ENCODE data around the gene RPA1. TPM values are rescaled to one million over a fixed set of nuclear protein-coding genes. Genes with fewer than 3 reads are reported as not detected.

Gene RPA1
- total RNA-seq, 2 donors from 2014 or later: 15.4 to 40.0 TPM

DNA sequence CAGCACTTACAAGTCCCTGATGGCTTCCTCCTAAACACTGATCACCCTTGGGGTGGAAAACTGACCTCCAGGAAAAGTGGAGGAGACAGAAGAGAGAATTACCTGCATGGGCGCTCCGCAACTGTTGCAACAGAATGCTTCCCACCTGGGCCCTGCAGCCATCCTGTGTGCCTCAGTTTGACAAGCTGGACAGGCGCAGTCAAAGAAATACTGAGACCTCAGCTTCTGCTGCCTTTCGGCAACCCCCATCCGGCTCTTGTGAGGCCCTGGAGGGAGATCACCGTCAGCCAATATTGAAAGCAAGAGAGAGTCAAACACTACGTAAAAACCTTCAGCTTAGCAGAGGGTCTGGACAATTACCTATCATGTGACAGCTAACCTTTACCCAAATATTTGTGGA, 43.1 kb upstream of the RPA1 start:
- Histone ChIP-seq H3K4me3 (no peak overlapping the region), H3K27me3 (replicated peaks; ENCODE audit: insufficient read depth) (no peaks in the 10 kb centered on the region), H3K27ac (peak overlapping the region; percentile 82 to 92), H3K36me3 (no peaks in the 10 kb centered on the region), H3K9me3 (no peaks in the 10 kb centered on the region), H3K4me1 (ENCODE audit: control insufficient read depth in 1 of 2, low read depth in 2 of 2) (peaks cover 21 to 67% of the 10 kb centered on the region in 2 donors)
- no peak for ATAC-seq (ENCODE audit: insufficient number of reproducible peaks, low FRiP score, low read depth)
- TF ChIP-seq, protein P1, sequence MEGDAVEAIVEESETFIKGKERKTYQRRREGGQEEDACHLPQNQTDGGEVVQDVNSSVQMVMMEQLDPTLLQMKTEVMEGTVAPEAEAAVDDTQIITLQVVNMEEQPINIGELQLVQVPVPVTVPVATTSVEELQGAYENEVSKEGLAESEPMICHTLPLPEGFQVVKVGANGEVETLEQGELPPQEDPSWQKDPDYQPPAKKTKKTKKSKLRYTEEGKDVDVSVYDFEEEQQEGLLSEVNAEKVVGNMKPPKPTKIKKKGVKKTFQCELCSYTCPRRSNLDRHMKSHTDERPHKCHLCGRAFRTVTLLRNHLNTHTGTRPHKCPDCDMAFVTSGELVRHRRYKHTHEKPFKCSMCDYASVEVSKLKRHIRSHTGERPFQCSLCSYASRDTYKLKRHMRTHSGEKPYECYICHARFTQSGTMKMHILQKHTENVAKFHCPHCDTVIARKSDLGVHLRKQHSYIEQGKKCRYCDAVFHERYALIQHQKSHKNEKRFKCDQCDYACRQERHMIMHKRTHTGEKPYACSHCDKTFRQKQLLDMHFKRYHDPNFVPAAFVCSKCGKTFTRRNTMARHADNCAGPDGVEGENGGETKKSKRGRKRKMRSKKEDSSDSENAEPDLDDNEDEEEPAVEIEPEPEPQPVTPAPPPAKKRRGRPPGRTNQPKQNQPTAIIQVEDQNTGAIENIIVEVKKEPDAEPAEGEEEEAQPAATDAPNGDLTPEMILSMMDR (IDR thresholded peaks at IDR 0.05): no peak
- DNase-seq (ENCODE audit: low spot score): no peak

DNA sequence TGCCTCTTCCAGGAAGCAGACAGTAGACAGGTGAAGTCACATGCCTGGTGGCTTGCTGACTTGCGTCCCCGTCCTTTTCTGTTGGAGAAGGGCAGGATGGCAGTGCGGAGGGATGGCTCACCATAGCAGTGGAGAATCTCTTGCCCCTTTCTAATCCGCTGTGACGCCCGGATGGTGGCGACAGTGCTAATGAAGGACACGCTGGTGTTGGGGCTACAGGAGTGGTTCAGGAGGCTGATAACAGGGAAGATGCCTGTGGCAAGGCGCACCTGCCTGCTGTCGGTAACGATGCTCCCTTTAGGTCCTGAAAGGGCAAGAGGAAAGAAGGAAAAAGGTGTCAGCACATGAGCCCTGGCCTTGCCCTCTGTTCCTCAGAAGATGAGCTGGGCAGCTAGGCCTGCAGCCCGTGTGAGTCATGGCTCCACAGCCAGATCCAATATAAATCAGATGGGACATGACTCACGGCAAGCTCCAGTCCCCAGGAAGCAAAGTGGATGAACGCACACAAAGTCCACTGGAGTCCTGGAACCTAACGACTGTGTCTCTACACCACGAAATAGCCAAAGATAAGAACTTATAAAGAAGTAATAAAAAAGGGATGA, 42.4 kb upstream of the RPA1 start:
- peak; percentile 71 for DNase-seq (ENCODE audit: low spot score)
- peak overlapping the region; percentile 2 for H3K4me3 ChIP-seq
- no peaks in the 10 kb centered on the region for H3K9me3 ChIP-seq
- peak overlapping the region; percentile 82 to 92 for H3K27ac ChIP-seq
- H3K36me3 ChIP-seq: no peaks in the 10 kb centered on the region
- ATAC-seq (ENCODE audit: insufficient number of reproducible peaks, low FRiP score, low read depth): peak; percentile 73
- TF ChIP-seq, protein P1 (IDR thresholded peaks at IDR 0.05): no peak
- H3K4me1 ChIP-seq (ENCODE audit: control insufficient read depth in 1 of 2, low read depth in 2 of 2): peaks cover 21 to 60% of the 10 kb centered on the region in 2 donors
- H3K27me3 ChIP-seq (replicated peaks; ENCODE audit: insufficient read depth): no peaks in the 10 kb centered on the region

DNA sequence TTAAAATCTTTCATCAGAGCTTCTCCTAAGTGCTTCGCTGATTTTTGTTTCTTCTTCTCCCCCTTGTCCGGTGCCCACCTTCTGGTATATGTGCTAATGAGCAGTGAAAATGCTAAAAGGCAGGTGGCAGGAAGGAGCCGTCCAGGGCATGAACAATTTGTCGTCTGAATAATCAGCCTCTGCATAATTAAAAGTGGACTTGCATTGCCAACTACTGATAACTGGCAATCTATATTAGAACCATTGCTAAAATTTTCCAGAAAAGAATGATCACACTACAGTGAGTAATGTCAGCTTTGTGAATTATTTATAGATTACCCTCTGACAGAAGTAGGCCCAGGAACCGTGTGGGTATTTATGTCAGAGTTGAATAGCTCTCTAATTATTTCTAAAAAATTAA, 39.9 kb upstream of the RPA1 start:
- H3K4me3 ChIP-seq: no peak overlapping the region
- no peaks in the 10 kb centered on the region for H3K9me3 ChIP-seq
- TF ChIP-seq, protein P1 (IDR thresholded peaks at IDR 0.05): no peak
- no peak for ATAC-seq (ENCODE audit: insufficient number of reproducible peaks, low FRiP score, low read depth)
- no peak for DNase-seq (ENCODE audit: low spot score)
- H3K27ac ChIP-seq: peak overlapping the region in 1 of 2 donors; percentile 37
- H3K36me3 ChIP-seq: no peaks in the 10 kb centered on the region
- no peaks in the 10 kb centered on the region for H3K27me3 ChIP-seq (replicated peaks; ENCODE audit: insufficient read depth)
- peaks cover 16 to 40% of the 10 kb centered on the region in 2 donors for H3K4me1 ChIP-seq (ENCODE audit: control insufficient read depth in 1 of 2, low read depth in 2 of 2)

DNA sequence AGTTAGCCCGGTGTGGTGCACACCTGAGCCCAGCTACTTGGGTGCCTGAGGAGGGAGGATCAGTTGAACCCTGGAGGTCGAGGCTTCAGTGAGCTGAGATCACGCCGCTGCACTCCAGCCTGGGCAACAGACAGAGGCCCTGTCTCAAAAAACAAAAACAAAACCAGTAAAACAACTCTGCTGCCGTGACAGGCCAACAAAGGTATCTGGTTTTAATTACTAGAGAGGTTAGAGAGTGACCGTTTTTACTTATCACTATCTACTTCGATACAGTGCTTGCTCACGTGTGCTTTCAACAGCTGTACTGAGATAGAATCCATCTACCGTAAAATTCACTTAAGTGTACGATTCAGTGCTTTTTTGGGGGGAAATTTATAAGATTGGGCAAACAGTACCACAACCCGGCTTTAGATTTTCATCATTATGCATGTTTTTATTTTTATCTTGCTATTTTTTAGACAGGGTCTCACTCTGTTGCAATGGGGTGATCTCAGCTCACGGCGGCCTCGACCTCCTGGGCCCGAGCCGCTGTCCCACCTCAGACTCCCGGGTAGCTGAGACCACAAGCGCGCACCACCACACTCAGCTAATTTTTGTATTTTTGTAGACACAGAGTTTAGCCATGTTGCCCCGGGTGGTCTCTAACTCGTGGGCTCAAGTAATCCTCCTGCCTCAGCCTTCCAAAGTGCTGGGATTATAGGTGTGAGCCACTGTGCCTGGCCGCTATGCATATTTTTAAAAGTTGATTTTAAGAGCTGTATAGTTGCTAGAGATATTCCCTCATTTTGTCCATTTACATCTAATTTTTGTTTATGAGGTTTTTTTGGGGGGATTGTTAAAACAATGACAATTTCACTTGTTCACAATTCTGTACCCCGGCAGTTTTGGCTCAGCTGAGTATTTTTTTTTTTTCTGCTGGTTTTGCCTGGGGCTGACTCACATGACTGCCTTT, 37.0 kb upstream of the RPA1 start:
- no peak overlapping the region for H3K27ac ChIP-seq
- no peaks in the 10 kb centered on the region for H3K9me3 ChIP-seq
- no peaks in the 10 kb centered on the region for H3K27me3 ChIP-seq (replicated peaks; ENCODE audit: insufficient read depth)
- no peak for DNase-seq (ENCODE audit: low spot score)
- no peak overlapping the region for H3K4me3 ChIP-seq
- no peaks in the 10 kb centered on the region for H3K36me3 ChIP-seq
- TF ChIP-seq, protein P1 (IDR thresholded peaks at IDR 0.05): no peak
- no peak for ATAC-seq (ENCODE audit: insufficient number of reproducible peaks, low FRiP score, low read depth)
- H3K4me1 ChIP-seq (ENCODE audit: control insufficient read depth in 1 of 2, low read depth in 2 of 2): peaks cover 17 to 40% of the 10 kb centered on the region in 2 donors

DNA sequence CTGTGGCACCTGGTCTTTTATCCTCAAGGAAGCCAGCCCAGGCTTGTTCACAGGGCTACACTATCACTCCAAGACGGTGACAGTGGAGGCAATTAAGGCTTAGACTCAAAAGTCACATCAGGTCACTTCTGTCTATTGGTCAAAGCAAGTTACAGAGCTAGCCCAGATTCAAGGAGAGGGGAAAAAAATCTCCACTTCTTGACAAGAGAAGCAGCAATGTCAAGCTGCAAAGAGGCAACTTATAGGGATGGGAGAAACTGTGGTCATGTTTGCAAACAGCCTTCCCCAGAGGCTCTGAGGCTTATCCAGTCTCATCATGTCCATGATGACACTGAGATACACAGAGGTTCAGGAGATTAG, 36.4 kb upstream of the RPA1 start:
- no peaks in the 10 kb centered on the region for H3K9me3 ChIP-seq

More for the DNA sequence above, 36.4 kb upstream of the RPA1 start:
- TF ChIP-seq, protein P1 (IDR thresholded peaks at IDR 0.05): no peak
- Histone ChIP-seq H3K27me3 (replicated peaks; ENCODE audit: insufficient read depth) (no peaks in the 10 kb centered on the region), H3K27ac (no peak overlapping the region), H3K36me3 (no peaks in the 10 kb centered on the region), H3K4me1 (ENCODE audit: control insufficient read depth in 1 of 2, low read depth in 2 of 2) (peaks cover 12 to 33% of the 10 kb centered on the region in 2 donors), H3K4me3 (no peak overlapping the region)
- DNase-seq (ENCODE audit: low spot score): no peak
- ATAC-seq (ENCODE audit: insufficient number of reproducible peaks, low FRiP score, low read depth): no peak
